HCT116 (cell line): ENCODE results near the gene ARHGAP20. TPM values are rescaled to one million over a fixed set of nuclear protein-coding genes. Genes with fewer than 3 reads are reported as not detected.

Source experiments
- ATAC-seq: fragments of 200-7000 bp; cut with Tn5 transposase; 2 replicates; pipeline ENCODE4 v1.9.1; 2020; ENCODE audit warnings: mild to moderate bottlenecking, moderate library complexity
- BruUV-seq: library from RNA; stranded (reverse); fragments of 400-500 nt; replicated peaks from 2 replicates; lab custom pipeline; 2021; lab: Mats Ljungman, UMichigan
- CTCF ChIA-PET: fragments of 300-600 bp; sonication (Branson Sonifier 250); formaldehyde crosslinking; loops from one replicate; lab custom pipeline; 2021; ENCODE audit warnings: antibody characterized with exemption; lab: Charles Lee
- POLR2A ChIA-PET: fragments of 300-600, 350-600 bp; sonication (Branson Sonifier 250); formaldehyde crosslinking; loops from one replicate; lab custom pipeline; 2021; ENCODE audit warnings: antibody characterized with exemption; lab: Charles Lee
- RAD21 ChIA-PET, 2 experiments: fragments of 300-600 bp; sonication (Branson Sonifier 250); formaldehyde crosslinking; loops; one replicate each; lab custom pipeline; 2023; ENCODE audit warnings: low total read pairs in 2 of 2; ENCODE audit not compliant: uncharacterized antibody in 2 of 2, unreplicated experiment in 2 of 2, low non-redundant PET in 1 of 2; lab: Charles Lee
- DNase-seq: peaks from one replicate; pipeline ENCODE4 v3.0.0-alpha.2; 2010; ENCODE audit warnings: low read depth, low spot score
- H2AFZ ChIP-seq: fragments of 200-600 bp; shearing (Covaris generic), sonication (generic); 2 replicates; pipeline ENCODE4 v1.6.1; 2017; ENCODE audit warnings: low read depth, mixed run types, mixed read lengths, antibody characterized with exemption, low read length; ENCODE audit not compliant: poor library complexity, severe bottlenecking
- H3K27ac ChIP-seq: 2 replicates; pipeline ENCODE4 v1.5.1; 2012; ENCODE audit warnings: low read depth, low read length
- H3K27me3 ChIP-seq: fragments of 200-600 bp; sonication (generic); 2 replicates; pipeline ENCODE4 v1.6.1; 2016; ENCODE audit warnings: mixed run types, low read length, mixed read lengths; ENCODE audit not compliant: insufficient read depth
- H3K36me3 ChIP-seq, 2 experiments: fragments of 200-500 bp in 1 of 2; fragments of 200-600 bp in 1 of 2; sonication (Bioruptor generic) in 1 of 2; sonication (generic) in 1 of 2; 2 replicates each; pipeline versions ENCODE4 v1.5.1 to v1.6.1; 2014 to 2016; ENCODE audit warnings: low read length in 2 of 2, inconsistent platforms in 1 of 2, mixed read lengths in 1 of 2, mixed run types in 1 of 2; ENCODE audit not compliant: insufficient read depth in 2 of 2, control insufficient read depth in 1 of 2
- H3K4me1 ChIP-seq, 2 experiments: fragments of 200-600 bp in 1 of 2; sonication (generic) in 1 of 2; 2 replicates each; pipeline versions ENCODE4 v1.5.1 to v1.6.1; 2012 to 2017; ENCODE audit warnings: low read length in 2 of 2, inconsistent platforms in 1 of 2, mild to moderate bottlenecking in 1 of 2, mixed read lengths in 1 of 2, mixed run types in 1 of 2, moderate library complexity in 1 of 2; ENCODE audit not compliant: insufficient read depth in 2 of 2, control insufficient read depth in 1 of 2
- H3K4me2 ChIP-seq: fragments of 200-600 bp; sonication (generic); 2 replicates; pipeline ENCODE4 v1.6.1; 2017; ENCODE audit warnings: mixed run types, low read length, mixed read lengths
- H3K4me3 ChIP-seq, 2 experiments: fragments of 200-600 bp in 1 of 2; sonication (generic) in 1 of 2; replicated peaks in 1 of 2; 2 replicates each; pipeline ENCODE4 v1.5.1; 2011 to 2016; ENCODE audit warnings: low read length in 2 of 2, control low read depth in 1 of 2, low read depth in 1 of 2, mild to moderate bottlenecking in 1 of 2, mixed read lengths in 1 of 2, mixed run types in 1 of 2
- H3K79me2 ChIP-seq: fragments of 200-600 bp; sonication (generic); 2 replicates; pipeline ENCODE4 v1.6.1; 2017; ENCODE audit warnings: mild to moderate bottlenecking, mixed run types, low read length, moderate library complexity, mixed read lengths; ENCODE audit not compliant: insufficient read depth
- H3K9ac ChIP-seq: fragments of 200-600 bp; sonication (generic); 2 replicates; pipeline ENCODE4 v1.6.1; 2016; ENCODE audit warnings: low read length, mixed read lengths
- H3K9me2 ChIP-seq: fragments of 200-600 bp; sonication (generic), shearing (Covaris generic); 2 replicates; pipeline ENCODE4 v1.6.1; 2017; ENCODE audit warnings: mixed run types, mild to moderate bottlenecking, moderate library complexity; ENCODE audit not compliant: insufficient read depth
- H3K9me3 ChIP-seq, 2 experiments: fragments of 200-500 bp in 1 of 2; fragments of 200-600 bp in 1 of 2; sonication (Bioruptor generic) in 1 of 2; sonication (generic) in 1 of 2; 2 replicates each; pipeline ENCODE4 v1.6.1; 2014 to 2017; ENCODE audit warnings: low read length in 2 of 2, mixed read lengths in 2 of 2, inconsistent platforms in 1 of 2, low read depth in 1 of 2, mild to moderate bottlenecking in 1 of 2, mixed run types in 1 of 2, moderate library complexity in 1 of 2; ENCODE audit not compliant: control insufficient read depth in 1 of 2, insufficient read depth in 1 of 2
- H4K20me1 ChIP-seq: fragments of 200-600 bp; sonication (generic), shearing (Covaris generic); 2 replicates; pipeline ENCODE4 v1.6.1; 2017; ENCODE audit warnings: mixed run types, mild to moderate bottlenecking, moderate library complexity; ENCODE audit not compliant: insufficient read depth
- CEBPB ChIP-seq: IDR thresholded peaks from 2 replicates; pipeline ENCODE4 v1.6.1; 2012; ENCODE audit warnings: low read depth
- EGR1 ChIP-seq: IDR thresholded peaks from 2 replicates; pipeline ENCODE4 v1.6.1; 2012; ENCODE audit warnings: low read depth
- ELF1 ChIP-seq: IDR thresholded peaks from 2 replicates; pipeline ENCODE4 v1.6.1; 2012; ENCODE audit warnings: low read depth, borderline replicate concordance
- EZH2 ChIP-seq: fragments of 200-600 bp; sonication (generic); IDR thresholded peaks from 2 replicates; pipeline ENCODE4 v1.6.1; 2017; ENCODE audit warnings: antibody characterized with exemption, mixed run types
- EZH2phosphoT487 ChIP-seq: fragments of 200-600 bp; IDR thresholded peaks from 2 replicates; pipeline ENCODE4 v1.6.1; 2018; ENCODE audit warnings: antibody characterized with exemption, borderline replicate concordance
- FOSL1 ChIP-seq: IDR thresholded peaks from 2 replicates; pipeline ENCODE4 v1.6.1; 2012; ENCODE audit warnings: low read depth
- POLR2A ChIP-seq: IDR thresholded peaks from 2 replicates; pipeline ENCODE4 v1.7.0; 2011; ENCODE audit warnings: borderline replicate concordance; ENCODE audit not compliant: insufficient read depth, insufficient read length; ENCODE audit errors: extremely low read depth
- POLR2AphosphoS5 ChIP-seq: IDR thresholded peaks from 2 replicates; pipeline ENCODE4 v1.6.1; 2011; ENCODE audit warnings: mild to moderate bottlenecking, low read depth, low read length, moderate library complexity
- RAD21 ChIP-seq: IDR thresholded peaks from 2 replicates; pipeline ENCODE4 v1.6.1; 2012; ENCODE audit warnings: low read depth, mild to moderate bottlenecking
- SIN3A ChIP-seq: IDR thresholded peaks from 2 replicates; pipeline ENCODE4 v1.6.1; 2012; ENCODE audit warnings: low read depth
- SRF ChIP-seq: IDR thresholded peaks from 2 replicates; pipeline ENCODE4 v1.6.1; 2012; ENCODE audit warnings: low read depth
- YY1 ChIP-seq: IDR thresholded peaks from 2 replicates; pipeline ENCODE4 v1.6.1; 2011; ENCODE audit warnings: low read length, low read depth, moderate library complexity, mild to moderate bottlenecking; ENCODE audit not compliant: insufficient replicate concordance; ENCODE audit errors: extremely low read depth
- ZFX ChIP-seq: fragments of 450-650 bp; IDR thresholded peaks from 2 replicates; pipeline ENCODE4 v1.6.1; 2017
- ZNF274 ChIP-seq: fragments of 200-500 bp; sonication (Bioruptor generic); IDR thresholded peaks from 2 replicates; pipeline ENCODE4 v1.6.1; 2014; ENCODE audit warnings: mild to moderate bottlenecking, low read depth, low read length, inconsistent platforms
- intact Hi-C: fragments of 100-400 bp; cut with micrococcal nuclease; formaldehyde crosslinking; loops from 2 replicates; pipeline ENCODE4 v1.10.0; 2022
- total RNA-seq: library from RNA; stranded (reverse); gene quantifications from one replicate; pipeline ENCODE4 v1.2.1, GENCODE V29; 2021; ENCODE audit not compliant: unreplicated experiment
- TF ChIP-seq, protein P1 (sequence below): IDR thresholded peaks from 2 replicates; pipeline ENCODE4 v1.6.1; 2011; ENCODE audit warnings: mild to moderate bottlenecking, low read length, moderate library complexity; ENCODE audit not compliant: insufficient replicate concordance; ENCODE audit errors: extremely low read depth
- TF ChIP-seq, protein P2 (sequence below): IDR thresholded peaks from 2 replicates; pipeline ENCODE4 v1.6.1; 2012; ENCODE audit warnings: low read depth
- TF ChIP-seq, protein P3 (sequence below): IDR thresholded peaks from 2 replicates; pipeline ENCODE4 v1.6.1; 2012
- TF ChIP-seq, protein P4 (sequence below): IDR thresholded peaks from 2 replicates; pipeline ENCODE4 v1.6.1; 2012
- TF ChIP-seq, protein P5 (sequence below), 3 experiments: fragments of 200-600 bp in 1 of 3; sonication (generic) in 1 of 3; IDR thresholded peaks in 2 of 3; conservative IDR thresholded peaks in 1 of 3; 2 replicates each; pipeline ENCODE4 v1.5.1; 2012 to 2017; ENCODE audit warnings: low read depth in 2 of 3, low read length in 2 of 3, antibody characterized with exemption in 1 of 3, borderline replicate concordance in 1 of 3, control low read depth in 1 of 3, mild to moderate bottlenecking in 1 of 3, mixed read lengths in 1 of 3, mixed run types in 1 of 3, moderate library complexity in 1 of 3; ENCODE audit not compliant: insufficient read depth in 1 of 3

Gene ARHGAP20
- total RNA-seq, 1 experiment from 2014 or later: not detected

DNA sequence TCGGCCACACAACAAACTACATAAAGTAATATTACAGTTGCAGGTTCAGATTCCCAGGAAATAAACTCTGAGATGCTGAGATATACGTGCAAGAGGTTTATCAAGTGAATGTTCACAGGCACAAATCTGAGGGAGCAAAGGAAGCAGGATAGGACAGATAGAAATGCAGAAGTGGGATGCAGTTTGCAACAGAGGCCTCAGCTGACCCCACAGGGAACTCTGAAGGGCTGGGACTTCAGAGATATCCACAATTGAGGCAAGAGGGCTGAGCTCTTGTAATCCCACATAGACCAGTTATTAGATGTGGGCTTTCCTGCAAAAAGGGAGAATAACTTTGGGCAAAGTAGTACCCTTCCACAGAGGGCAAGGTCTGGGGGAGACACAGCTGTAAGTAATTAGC is 25.4 kb upstream of the ARHGAP20 start:
- intact Hi-C loops: no loop called here
- TF ChIP-seq POLR2AphosphoS5 (no peak), SIN3A (no peak), EZH2phosphoT487 (no peak), EZH2 (no peak), EGR1 (no peak), CEBPB (no peak), ZNF274 (no peak), ELF1 (no peak), ZFX (no peak), POLR2A (no peak), FOSL1 (no peak), RAD21 (no peak), YY1 (no peak), SRF (no peak)
- TF ChIP-seq, protein P1, sequence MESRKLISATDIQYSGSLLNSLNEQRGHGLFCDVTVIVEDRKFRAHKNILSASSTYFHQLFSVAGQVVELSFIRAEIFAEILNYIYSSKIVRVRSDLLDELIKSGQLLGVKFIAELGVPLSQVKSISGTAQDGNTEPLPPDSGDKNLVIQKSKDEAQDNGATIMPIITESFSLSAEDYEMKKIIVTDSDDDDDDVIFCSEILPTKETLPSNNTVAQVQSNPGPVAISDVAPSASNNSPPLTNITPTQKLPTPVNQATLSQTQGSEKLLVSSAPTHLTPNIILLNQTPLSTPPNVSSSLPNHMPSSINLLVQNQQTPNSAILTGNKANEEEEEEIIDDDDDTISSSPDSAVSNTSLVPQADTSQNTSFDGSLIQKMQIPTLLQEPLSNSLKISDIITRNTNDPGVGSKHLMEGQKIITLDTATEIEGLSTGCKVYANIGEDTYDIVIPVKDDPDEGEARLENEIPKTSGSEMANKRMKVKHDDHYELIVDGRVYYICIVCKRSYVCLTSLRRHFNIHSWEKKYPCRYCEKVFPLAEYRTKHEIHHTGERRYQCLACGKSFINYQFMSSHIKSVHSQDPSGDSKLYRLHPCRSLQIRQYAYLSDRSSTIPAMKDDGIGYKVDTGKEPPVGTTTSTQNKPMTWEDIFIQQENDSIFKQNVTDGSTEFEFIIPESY: no peak
- TF ChIP-seq, protein P2, sequence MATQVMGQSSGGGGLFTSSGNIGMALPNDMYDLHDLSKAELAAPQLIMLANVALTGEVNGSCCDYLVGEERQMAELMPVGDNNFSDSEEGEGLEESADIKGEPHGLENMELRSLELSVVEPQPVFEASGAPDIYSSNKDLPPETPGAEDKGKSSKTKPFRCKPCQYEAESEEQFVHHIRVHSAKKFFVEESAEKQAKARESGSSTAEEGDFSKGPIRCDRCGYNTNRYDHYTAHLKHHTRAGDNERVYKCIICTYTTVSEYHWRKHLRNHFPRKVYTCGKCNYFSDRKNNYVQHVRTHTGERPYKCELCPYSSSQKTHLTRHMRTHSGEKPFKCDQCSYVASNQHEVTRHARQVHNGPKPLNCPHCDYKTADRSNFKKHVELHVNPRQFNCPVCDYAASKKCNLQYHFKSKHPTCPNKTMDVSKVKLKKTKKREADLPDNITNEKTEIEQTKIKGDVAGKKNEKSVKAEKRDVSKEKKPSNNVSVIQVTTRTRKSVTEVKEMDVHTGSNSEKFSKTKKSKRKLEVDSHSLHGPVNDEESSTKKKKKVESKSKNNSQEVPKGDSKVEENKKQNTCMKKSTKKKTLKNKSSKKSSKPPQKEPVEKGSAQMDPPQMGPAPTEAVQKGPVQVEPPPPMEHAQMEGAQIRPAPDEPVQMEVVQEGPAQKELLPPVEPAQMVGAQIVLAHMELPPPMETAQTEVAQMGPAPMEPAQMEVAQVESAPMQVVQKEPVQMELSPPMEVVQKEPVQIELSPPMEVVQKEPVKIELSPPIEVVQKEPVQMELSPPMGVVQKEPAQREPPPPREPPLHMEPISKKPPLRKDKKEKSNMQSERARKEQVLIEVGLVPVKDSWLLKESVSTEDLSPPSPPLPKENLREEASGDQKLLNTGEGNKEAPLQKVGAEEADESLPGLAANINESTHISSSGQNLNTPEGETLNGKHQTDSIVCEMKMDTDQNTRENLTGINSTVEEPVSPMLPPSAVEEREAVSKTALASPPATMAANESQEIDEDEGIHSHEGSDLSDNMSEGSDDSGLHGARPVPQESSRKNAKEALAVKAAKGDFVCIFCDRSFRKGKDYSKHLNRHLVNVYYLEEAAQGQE: no peak
- TF ChIP-seq, protein P3, sequence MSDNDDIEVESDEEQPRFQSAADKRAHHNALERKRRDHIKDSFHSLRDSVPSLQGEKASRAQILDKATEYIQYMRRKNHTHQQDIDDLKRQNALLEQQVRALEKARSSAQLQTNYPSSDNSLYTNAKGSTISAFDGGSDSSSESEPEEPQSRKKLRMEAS: no peak
- TF ChIP-seq, protein P4, sequence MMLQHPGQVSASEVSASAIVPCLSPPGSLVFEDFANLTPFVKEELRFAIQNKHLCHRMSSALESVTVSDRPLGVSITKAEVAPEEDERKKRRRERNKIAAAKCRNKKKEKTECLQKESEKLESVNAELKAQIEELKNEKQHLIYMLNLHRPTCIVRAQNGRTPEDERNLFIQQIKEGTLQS: no peak
- TF ChIP-seq, protein P5, sequence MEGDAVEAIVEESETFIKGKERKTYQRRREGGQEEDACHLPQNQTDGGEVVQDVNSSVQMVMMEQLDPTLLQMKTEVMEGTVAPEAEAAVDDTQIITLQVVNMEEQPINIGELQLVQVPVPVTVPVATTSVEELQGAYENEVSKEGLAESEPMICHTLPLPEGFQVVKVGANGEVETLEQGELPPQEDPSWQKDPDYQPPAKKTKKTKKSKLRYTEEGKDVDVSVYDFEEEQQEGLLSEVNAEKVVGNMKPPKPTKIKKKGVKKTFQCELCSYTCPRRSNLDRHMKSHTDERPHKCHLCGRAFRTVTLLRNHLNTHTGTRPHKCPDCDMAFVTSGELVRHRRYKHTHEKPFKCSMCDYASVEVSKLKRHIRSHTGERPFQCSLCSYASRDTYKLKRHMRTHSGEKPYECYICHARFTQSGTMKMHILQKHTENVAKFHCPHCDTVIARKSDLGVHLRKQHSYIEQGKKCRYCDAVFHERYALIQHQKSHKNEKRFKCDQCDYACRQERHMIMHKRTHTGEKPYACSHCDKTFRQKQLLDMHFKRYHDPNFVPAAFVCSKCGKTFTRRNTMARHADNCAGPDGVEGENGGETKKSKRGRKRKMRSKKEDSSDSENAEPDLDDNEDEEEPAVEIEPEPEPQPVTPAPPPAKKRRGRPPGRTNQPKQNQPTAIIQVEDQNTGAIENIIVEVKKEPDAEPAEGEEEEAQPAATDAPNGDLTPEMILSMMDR (IDR thresholded peaks at IDR 0.05 in 2 of 3, conservative IDR thresholded peaks at IDR 0.05 in 1 of 3; ENCODE audit: borderline replicate concordance in 1 of 3, insufficient read depth in 1 of 3, low read depth in 2 of 3, low read length in 2 of 3): no peak
- H3K4me3 ChIP-seq: no peak overlapping the region
- H3K36me3 ChIP-seq: no peaks in the 10 kb centered on the region
- no peaks in the 10 kb centered on the region for H3K79me2 ChIP-seq
- no peak overlapping the region for H3K27ac ChIP-seq
- ChIA-PET POLR2A (no interaction called here), RAD21 (no interaction called here), CTCF (no interaction called here)
- H3K4me2 ChIP-seq: no peak overlapping the region
- peaks cover 39% of the 10 kb centered on the region for H3K27me3 ChIP-seq
- no peaks in the 10 kb centered on the region for H3K9me3 ChIP-seq
- no peak overlapping the region for H2AFZ ChIP-seq
- no peak overlapping the region for H3K9ac ChIP-seq
- no peaks in the 10 kb centered on the region for H3K4me1 ChIP-seq
- BruUV-seq: no TSS peak
- H4K20me1 ChIP-seq: no peaks in the 10 kb centered on the region
- DNase-seq (no peak), ATAC-seq (no peak)
- H3K9me2 ChIP-seq: no peaks in the 10 kb centered on the region
